CD4-positive, alpha-beta T cell (primary cell): Measurements from ENCODE around the gene LTO1. TPM values are rescaled to one million over a fixed set of nuclear protein-coding genes. Genes with fewer than 3 reads are reported as not detected.

Source experiments
- ATAC-seq: fragments of 200-7000 bp; cut with Tn5 transposase; one replicate; pipeline ENCODE4 v1.10.0; 2022; ENCODE audit warnings: mild to moderate bottlenecking; ENCODE audit not compliant: poor library complexity
- CTCF ChIA-PET: fragments of 350-600 bp; sonication (Branson Sonifier 250); formaldehyde crosslinking; loops from one replicate; lab custom pipeline; 2021; ENCODE audit warnings: antibody characterized with exemption, inconsistent platforms; lab: Charles Lee
- POLR2A ChIA-PET: fragments of 350-600 bp; sonication (Branson Sonifier 250); formaldehyde crosslinking; loops from one replicate; lab custom pipeline; 2021; ENCODE audit warnings: antibody characterized with exemption, inconsistent platforms; lab: Charles Lee
- DNase-seq, 14 experiments: peaks; one replicate each; pipeline ENCODE4 v3.0.0-alpha.2; 2013 to 2020; ENCODE audit warnings: mixed read lengths in 2 of 14
- H3K27ac ChIP-seq, 2 donors: one replicate each; pipeline versions ENCODE4 v1.5.1 to v1.7.0; 2013; ENCODE audit warnings: low read length in 2 of 2, low read depth in 1 of 2, mild to moderate bottlenecking in 1 of 2
- H3K27me3 ChIP-seq, 2 experiments: 1 replicate in 1 of 2; 2 replicates in 1 of 2; pipeline versions ENCODE4 v1.6.1 to v1.7.0; 2013; ENCODE audit warnings: low read length in 2 of 2, control low read depth in 1 of 2, mild to moderate bottlenecking in 1 of 2, moderate library complexity in 1 of 2; ENCODE audit not compliant: insufficient read depth in 2 of 2, control insufficient read depth in 1 of 2
- H3K36me3 ChIP-seq: one replicate; pipeline ENCODE4 v1.6.1; 2013; ENCODE audit warnings: low read length, control low read depth; ENCODE audit not compliant: insufficient read depth
- H3K4me1 ChIP-seq: one replicate; pipeline ENCODE4 v1.6.1; 2013; ENCODE audit warnings: low read length, control low read depth; ENCODE audit not compliant: insufficient read depth
- H3K4me3 ChIP-seq: one replicate; pipeline ENCODE4 v1.5.1; 2013; ENCODE audit warnings: mild to moderate bottlenecking, low read length, moderate library complexity
- H3K9me3 ChIP-seq, 2 experiments: 1 replicate in 1 of 2; 2 replicates in 1 of 2; pipeline versions ENCODE4 v1.6.1 to v1.7.0; 2013; ENCODE audit warnings: low read length in 2 of 2, mild to moderate bottlenecking in 2 of 2, control low read depth in 1 of 2, moderate library complexity in 1 of 2; ENCODE audit not compliant: control insufficient read depth in 1 of 2, insufficient read depth in 1 of 2
- H3K27ac Mint-ChIP-seq: one replicate; pipeline ENCODE4 v1.8.0; 2020; ENCODE audit warnings: mixed read lengths
- H3K27me3 Mint-ChIP-seq: one replicate; pipeline ENCODE4 v1.8.0; 2021; ENCODE audit warnings: mixed read lengths
- H3K36me3 Mint-ChIP-seq: one replicate; pipeline ENCODE4 v1.8.0; 2021; ENCODE audit warnings: low read depth, mixed read lengths
- H3K4me1 Mint-ChIP-seq: one replicate; pipeline ENCODE4 v1.8.0; 2021; ENCODE audit warnings: low read depth, mixed read lengths
- H3K4me3 Mint-ChIP-seq: one replicate; pipeline ENCODE4 v1.8.0; 2020; ENCODE audit warnings: mild to moderate bottlenecking, mixed read lengths
- H3K9me3 Mint-ChIP-seq: one replicate; pipeline ENCODE4 v1.8.0; 2020; ENCODE audit warnings: mixed read lengths
- CTCF ChIP-seq: fragments of 200-600 bp; IDR thresholded peaks from one replicate; pipeline ENCODE4 v1.8.0; 2022; ENCODE audit warnings: antibody characterized with exemption, mild to moderate bottlenecking
- intact Hi-C, 2 experiments: fragments of 100-400 bp; cut with DNase I in 1 of 2; cut with micrococcal nuclease in 1 of 2; formaldehyde crosslinking; loops; one replicate each; pipeline versions ENCODE4 v1.15.1 to v1.9.0; 2023 to 2025; cut with DNase I, micrococcal nuclease
- total RNA-seq, 174 experiments: library from RNA in 2 of 174; stranded (reverse) in 2 of 174; gene quantifications; one replicate each; pipeline ENCODE4 v1.2.3 and lab custom pipeline; 2021 to 2026

LTO1 gene
- total RNA-seq, 2 experiments from 2014 or later: 33.5 to 35.5 TPM

- POLR2A ChIA-PET: interaction anchor here (1.4 to 1.9 kb wide), 3 partner anchors 38 to 1214 kb away, joined by 4 to 11 read pairs (median 6); partner anchors contain the start of gene FADD
- Histone ChIP-seq H3K4me1 (peaks cover 32% of the 10 kb centered on the region), H3K4me3 (peak overlapping the region; percentile 65), H3K27me3 (no peaks in the 10 kb centered on the region), H3K36me3 (peaks cover 31% of the 10 kb centered on the region), H3K9me3 (no peaks in the 10 kb centered on the region), H3K27ac (peak overlapping the region; percentile 25 to 80)
- intact Hi-C loops: loop anchor here in 1 of 2 experiments (2.0 to 10.0 kb wide), 5 partner anchors 528 to 920 kb away; partner anchors contain the start of genes FADD, IGHMBP2, MRPL21 and PPFIA1
- Mint-ChIP-seq H3K9me3 (no peaks in the 10 kb centered on the region), H3K4me1 (peaks cover 38% of the 10 kb centered on the region), H3K36me3 (peaks cover 42% of the 10 kb centered on the region), H3K27me3 (no peaks in the 10 kb centered on the region), H3K27ac (peak overlapping the region; percentile 91), H3K4me3 (peak overlapping the region; percentile 97)
- CTCF ChIA-PET: interaction anchor here (1.5 to 2.1 kb wide), 3 partner anchors 31 to 572 kb away, joined by 4 to 6 read pairs (median 5); no protein-coding TSS in a partner anchor
- no peak for TF ChIP-seq CTCF
- ATAC-seq: no peak
- peak in 2 of 14 experiments; percentile 39 to 44 for DNase-seq
Measured at GRCh38 chr11:69674267-69674885, 777 bp downstream of the LTO1 start.

- Mint-ChIP-seq H3K27me3 (no peaks in the 10 kb centered on the region), H3K4me3 (peak overlapping the region; percentile 74), H3K27ac (peak overlapping the region; percentile 91), H3K36me3 (peaks cover 59% of the 10 kb centered on the region), H3K9me3 (no peaks in the 10 kb centered on the region), H3K4me1 (peaks cover 38% of the 10 kb centered on the region)
- CTCF ChIA-PET: no interaction called here
- Histone ChIP-seq H3K9me3 (no peaks in the 10 kb centered on the region), H3K27ac (no peak overlapping the region), H3K27me3 (no peaks in the 10 kb centered on the region), H3K4me1 (peaks cover 32% of the 10 kb centered on the region), H3K4me3 (no peak overlapping the region), H3K36me3 (peaks cover 49% of the 10 kb centered on the region)
- ATAC-seq (no peak), DNase-seq (no peak)
- intact Hi-C loops: loop anchor here in 1 of 2 experiments (5.0 to 10.0 kb wide), 4 partner anchors 600 to 917 kb away; partner anchors contain the start of genes IGHMBP2, MRPL21, PPFIA1 and TESMIN
- no peak for TF ChIP-seq CTCF
- POLR2A ChIA-PET: no interaction called here
Measured at GRCh38 chr11:69671734-69672465, 3.3 kb downstream of the LTO1 start.

- Histone ChIP-seq H3K4me1 (peaks cover 25% of the 10 kb centered on the region), H3K36me3 (peaks cover 56% of the 10 kb centered on the region), H3K27ac (no peak overlapping the region), H3K4me3 (no peak overlapping the region), H3K27me3 (no peaks in the 10 kb centered on the region), H3K9me3 (no peaks in the 10 kb centered on the region)
- DNase-seq: peak; percentile 26 to 77 (median 48)
- H3K4me1 Mint-ChIP-seq: peaks cover 36% of the 10 kb centered on the region
- intact Hi-C loops: loop anchor here (1.0 to 10.0 kb wide), 5 partner anchors 569 to 916 kb away; partner anchors contain the start of genes IGHMBP2 (in 1 of the 2), MRPL21 (in 1 of the 2), PPFIA1 (in 1 of the 2) and TESMIN (in 1 of the 2)
- H3K4me3 Mint-ChIP-seq: peak overlapping the region; percentile 75
- CTCF ChIA-PET: interaction anchor here (0.7 to 2.2 kb wide), 8 partner anchors 8 to 622 kb away, joined by 3 to 13 read pairs (median 4); partner anchors contain the start of genes MYEOV and TPCN2
- POLR2A ChIA-PET: interaction anchor here (0.8 to 1.1 kb wide), 2 partner anchors 27 to 547 kb away, joined by 3 to 4 read pairs; no protein-coding TSS in a partner anchor
- H3K27ac Mint-ChIP-seq: peak overlapping the region; percentile 10
- ATAC-seq: peak; percentile 25
- no peaks in the 10 kb centered on the region for H3K9me3 Mint-ChIP-seq
- H3K36me3 Mint-ChIP-seq: peaks cover 62% of the 10 kb centered on the region
- TF ChIP-seq CTCF: peak; percentile 91
- H3K27me3 Mint-ChIP-seq: no peaks in the 10 kb centered on the region
Measured at GRCh38 chr11:69670158-69670845, 4.9 kb downstream of the LTO1 start.
